NCI-H187 treated with DMSO at 0.1 percent for 48 hours (cell line): ENCODE measurements around the gene CEP19.
A peak's percentile ranks its signal among the peaks of the same experiment; 100 is the strongest.

Experiments
- DNase-seq: peaks from one replicate; lab custom pipeline; 2025; lab: John Stamatoyannopoulos, UW

The CEP19 gene

DNA sequence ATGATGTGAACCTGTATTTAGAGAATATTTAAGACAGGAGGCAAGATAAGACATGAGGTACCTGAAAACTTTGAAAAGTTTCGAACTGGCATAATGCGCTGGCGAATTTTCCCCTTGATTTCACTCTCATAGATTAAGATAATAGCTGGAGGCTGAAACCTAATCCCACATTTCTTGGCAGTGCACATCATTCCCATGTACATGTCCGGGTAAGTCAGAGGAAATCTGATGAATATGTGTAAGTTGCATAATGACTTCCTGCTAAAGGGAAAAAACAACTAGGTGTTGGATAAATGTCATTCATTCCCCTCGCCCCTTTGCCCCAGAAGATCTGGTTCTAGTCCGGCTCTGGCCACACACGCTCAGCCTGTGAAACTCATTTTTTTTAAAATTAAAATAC is 3.6 kb downstream of the CEP19 start:
- DNase-seq, result no peak

DNA sequence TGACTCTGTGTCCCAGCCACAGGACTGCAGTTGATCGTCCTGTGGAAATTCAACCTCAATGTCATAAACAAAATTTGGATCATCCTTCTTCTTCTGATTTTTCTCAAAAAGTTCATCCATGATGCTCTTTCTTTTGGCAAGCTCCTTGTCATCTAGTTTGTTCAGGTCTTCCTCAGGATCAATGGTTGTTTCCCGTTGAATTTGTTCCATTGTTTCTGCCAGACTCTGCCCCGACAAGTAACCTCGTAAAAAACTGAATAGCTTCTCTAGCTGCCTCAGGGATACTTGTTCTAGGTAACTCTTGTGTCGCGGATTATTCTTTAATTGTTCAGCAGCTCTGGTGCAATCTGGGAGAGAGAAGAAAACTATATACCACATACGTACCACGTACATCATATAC is 4.5 kb downstream of the CEP19 start:
- no peak for DNase-seq

DNA sequence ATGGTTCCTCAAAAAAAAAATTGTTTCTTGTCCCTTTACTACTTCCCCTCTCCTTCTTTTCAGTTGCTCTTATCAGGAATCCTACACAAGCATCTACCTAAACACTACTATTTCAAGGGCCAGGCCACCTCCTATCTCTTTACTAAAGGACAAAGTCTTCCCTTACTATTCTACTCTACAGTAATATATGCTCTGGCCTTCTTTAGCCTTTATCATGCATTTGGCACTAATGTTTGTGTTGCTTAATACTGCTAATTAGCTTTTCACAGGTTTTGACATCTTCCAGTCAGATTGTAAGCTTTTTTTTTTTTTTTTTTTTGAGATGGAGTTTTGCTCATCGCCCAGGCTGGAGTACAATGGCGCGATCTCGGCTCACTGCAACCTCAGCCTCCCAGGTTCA is 5.3 kb downstream of the CEP19 start:
- no peak for DNase-seq

DNA sequence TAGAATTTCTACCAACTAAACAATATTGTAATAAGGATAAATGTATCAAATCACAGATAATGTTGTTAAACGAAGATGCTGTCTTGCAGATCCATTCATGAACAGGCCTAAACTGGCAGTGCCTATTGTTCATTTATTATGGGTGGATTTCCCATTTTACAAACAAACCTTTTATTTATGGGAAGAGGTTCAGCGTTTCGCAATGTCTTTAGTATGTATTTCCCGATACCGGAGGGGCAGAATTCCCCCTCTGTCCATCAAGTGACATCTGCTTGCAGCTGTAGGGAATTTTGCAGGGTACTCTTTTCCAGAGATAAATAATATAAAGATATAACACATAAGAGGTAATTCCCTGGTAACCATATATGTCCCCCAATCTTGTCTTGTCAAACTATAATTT is 5.7 kb downstream of the CEP19 start:
- no peak for DNase-seq

DNA sequence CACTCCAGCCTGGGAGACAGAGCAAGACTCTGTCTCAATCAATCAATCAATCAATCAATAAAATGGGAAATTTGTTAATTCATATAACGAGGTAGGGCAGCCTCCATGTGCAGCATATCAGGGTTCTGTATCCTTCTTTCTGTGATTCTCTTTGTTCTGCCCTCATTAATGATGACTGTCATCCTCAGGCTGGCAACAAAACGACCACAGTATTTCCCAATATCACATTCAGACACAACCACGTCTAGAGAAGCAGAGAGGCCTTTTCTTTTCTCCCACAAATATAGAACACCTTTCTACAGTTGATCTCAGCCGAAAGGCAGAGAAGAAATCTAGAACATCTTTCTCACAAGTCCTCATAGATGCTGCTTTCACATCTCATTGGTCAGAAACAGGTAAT is 11.2 kb downstream of the CEP19 start:
- no peak for DNase-seq

DNA sequence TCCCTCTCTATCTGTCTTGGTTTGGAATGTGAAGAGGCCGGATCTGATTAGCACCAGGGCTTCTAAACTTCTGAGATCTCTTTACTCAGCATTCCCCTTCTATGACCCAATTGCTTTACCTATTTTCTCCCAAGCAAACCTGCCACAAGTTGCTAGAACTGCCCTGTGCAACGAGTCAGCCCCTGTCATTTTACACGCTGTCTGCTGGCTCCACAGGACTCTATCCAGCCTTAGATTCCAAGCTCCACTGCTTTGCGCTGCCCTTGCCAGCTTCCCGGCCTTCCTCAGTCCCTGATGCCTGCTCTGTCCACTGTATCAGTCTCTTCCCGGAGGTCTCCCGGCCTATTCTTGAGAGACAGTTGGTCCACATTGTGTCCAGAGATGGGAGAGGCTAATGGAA is 12.3 kb downstream of the CEP19 start:
- DNase-seq, result no peak

DNA sequence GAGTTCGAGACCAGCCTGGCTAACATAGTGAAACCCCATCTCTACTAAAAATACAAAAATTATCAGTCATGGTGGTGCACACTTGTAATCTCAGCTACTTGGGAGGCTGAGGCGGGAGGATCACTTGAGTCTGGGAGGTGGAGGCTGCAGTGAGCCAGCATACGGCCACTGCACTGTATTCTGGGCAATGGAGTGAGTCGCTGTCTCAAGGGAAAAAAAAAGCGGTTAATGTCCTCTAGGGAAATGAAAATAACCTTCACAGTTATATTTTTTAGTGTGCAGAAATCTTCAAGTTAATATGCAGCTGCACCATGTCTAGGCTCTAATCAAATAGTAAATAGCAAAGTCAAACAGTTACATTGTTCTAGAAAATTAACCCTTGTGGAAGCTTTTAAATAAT is 14.8 kb downstream of the CEP19 start:
- no peak for DNase-seq

DNA sequence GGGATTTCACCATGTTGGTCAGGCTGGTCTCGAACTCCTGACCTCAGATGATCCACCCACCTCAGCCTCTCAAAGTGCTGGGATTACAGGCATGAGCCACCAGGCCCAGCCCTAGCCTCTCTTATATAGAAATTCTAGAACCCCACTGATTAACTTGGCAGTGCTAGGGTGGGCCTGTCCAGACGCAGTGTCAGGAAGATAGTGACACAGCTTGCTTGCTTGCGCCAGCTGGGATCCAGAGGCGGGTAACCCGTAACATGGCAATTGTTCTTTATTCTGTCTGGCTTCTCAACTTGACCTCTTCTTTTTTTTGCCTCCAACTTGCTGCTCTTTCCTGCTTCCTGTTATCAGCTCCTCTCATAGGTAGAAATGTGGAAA is 16.2 kb downstream of the CEP19 start:
- no peak for DNase-seq

DNA sequence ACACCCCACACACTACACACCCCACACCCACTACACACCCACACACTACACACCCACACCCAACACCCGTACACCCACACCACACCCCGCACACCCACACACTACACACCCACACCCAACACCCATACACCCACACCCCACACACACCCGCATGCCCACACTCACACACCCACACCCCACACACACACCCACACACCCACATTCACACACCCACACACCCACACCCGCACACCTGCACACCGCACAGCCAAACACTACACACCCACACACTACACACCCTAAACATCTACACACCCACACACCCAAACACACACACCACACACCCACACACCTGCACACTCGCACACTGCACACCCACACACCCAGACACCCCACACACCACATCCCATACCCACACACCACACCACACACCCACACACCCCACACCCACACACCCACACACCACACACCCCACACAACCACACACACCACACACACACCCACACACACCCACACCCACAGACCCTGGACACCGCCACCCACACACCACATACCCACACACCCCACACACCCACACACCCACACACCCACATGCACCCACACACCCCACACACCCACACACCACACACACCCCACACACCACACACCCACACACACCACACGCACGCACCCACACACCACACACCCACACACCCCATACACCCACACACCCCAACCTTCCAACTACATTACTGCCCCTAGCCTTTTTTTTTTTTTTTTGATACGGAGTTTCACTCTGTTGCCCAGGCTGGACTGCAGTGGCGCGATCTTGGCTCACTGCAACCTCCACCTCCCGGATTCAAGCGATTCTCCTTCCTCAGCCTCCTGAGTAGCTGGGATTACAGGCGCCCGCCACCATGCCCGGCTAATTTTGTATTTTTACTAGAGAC is 16.9 kb downstream of the CEP19 start:
- DNase-seq, result no peak

DNA sequence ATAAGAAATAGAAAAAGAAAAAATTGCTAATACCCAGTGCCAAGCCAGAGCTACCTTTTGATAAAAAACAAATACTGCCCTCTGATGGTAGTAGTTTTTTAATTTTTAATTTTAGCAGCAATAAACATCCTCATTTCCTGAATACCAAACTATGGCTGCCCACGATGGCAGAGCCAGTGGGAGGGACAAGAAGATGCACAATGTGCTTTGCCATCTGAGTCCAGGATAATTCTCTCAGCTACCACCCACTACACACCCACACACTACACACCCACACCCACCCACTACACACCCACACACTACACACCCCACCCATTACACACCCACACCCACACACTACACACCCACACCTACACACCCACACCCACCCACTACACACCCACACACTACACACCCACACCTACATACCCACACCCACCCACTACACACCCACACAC is 17.8 kb downstream of the CEP19 start:
- no peak for DNase-seq

DNA sequence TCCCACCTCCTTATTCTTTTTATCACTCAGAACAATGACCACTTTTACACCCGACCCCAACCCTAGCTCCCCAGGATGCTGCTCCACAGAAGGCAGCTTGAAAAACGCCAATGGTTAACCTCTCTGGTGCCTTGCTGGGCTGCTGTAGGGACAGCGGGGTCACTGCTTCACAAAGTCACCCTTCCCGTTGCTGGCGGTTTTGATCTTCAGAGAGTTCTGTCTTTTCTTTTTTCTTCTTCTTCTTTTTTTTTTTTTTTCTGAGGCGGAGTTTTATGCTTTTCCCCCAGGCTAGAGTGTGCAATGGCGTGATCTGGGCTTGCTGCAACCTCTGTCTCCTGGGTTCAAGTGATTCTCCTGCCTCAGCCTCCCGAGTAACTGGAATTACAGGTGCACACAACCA is 20.7 kb downstream of the CEP19 start:
- no peak for DNase-seq

DNA sequence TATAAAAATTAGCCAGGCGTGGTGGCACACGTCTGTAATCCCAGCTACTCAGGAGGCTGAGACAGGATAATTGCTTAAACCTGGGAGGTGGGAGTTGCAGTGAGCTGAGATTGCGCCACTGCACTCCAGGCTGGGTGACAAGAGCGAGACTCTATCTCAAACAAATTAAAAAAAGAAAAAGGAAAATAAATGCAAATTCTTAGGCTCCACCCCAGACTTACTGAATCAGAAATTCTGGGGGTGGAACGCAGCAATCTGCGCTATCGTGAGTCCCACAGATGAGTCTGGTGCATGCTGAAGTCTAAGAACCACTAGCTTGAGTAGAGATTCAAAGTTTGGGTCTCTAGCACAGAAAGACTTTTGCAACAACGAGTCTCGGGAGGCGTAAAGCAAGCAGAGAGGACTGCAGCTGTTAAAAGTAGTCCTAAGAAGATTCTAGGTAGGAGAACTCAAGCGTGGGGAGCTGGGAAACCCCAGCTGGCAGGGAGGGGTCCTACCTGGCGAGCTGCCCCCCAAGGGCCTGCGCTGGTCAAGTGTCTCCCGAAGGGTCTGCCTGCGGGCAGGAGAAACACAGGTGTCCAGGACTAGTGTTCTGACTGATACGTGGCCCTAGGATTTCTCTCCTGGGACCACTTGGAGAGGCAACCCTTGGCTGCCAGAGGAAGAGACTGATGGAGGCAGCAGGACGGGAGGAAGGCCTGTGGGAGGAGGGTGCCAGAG is 21.9 kb downstream of the CEP19 start:
- DNase-seq, result no peak

DNA sequence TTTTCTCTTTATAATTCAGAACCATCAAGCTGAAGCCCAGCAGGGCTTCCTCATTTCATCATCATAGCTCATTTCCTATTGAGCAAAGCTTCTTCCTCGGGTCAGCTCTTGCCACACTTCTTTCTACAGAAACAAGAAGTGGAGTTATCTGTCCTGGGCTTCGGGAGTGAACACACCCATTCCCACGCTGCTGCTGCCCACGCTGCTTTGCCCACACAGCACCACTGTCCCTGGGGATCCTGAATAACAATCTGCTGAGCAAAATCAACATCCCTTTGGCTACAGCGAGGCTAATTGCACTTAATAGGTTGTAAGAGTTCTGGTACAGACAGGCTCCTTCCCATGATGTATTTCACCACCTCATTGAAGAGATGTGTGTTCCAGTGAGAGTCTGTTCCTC is 23.7 kb downstream of the CEP19 start:
- DNase-seq, result no peak

DNA sequence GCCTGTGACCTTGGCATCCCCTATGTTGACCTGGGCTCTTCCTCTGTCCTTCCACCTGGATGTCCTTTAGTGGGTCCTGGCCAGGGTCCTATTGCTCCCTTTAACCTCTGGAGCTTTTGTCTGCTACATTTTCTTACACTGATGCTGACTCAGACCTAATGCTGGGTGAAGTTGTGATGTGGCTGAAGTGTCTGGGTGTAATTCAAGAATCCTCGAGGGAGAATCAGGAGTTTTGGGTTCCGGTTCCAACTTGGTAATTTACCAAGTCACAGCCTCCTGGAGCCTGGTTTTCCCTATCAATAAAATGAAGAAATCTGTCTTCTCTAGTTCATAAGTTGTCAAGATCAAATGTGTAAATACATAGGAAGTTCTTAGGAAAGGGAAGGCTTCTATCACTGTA is 25.6 kb downstream of the CEP19 start:
- DNase-seq, result no peak

DNA sequence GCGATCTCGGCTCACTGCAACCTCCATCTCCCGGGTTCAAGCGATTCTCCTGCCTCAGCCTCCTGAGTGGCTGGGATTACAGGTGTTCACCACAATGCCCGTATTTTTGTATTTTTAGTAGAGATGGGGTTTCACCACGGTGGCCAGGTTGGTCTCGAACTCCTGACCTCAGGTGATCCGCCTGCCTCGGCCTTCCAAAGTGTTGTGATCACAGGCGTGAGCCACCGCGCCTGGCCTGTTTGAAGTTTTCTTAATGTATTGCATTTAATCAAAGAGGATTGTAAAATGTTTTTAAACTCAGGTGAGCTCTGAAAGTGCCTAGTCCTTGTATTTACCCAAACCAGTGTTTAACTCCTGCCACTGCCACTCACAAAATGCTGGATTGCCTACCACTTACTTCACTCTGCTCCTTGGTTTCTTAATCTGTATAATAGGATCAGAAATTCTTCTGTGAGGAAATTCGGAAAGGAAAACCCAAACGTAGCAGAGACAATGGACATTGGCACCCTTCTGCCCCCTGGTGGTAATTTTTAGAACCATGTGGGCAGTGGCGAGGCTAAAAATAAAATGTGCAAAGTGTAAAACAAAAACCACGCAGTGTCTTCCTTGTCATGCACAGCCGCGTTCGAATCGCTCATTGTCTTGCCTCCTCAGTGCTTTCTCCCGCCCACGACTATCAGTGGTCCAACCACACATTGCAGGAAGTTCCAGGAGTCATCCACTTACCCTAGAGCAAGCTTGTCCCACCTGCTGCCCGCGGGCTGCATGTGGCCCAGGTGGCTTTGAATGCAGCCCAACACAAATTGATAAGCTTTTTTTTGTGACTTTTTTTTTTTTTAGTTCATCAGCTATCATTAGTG is 27.3 kb downstream of the CEP19 start:
- DNase-seq, result peak; percentile 4

DNA sequence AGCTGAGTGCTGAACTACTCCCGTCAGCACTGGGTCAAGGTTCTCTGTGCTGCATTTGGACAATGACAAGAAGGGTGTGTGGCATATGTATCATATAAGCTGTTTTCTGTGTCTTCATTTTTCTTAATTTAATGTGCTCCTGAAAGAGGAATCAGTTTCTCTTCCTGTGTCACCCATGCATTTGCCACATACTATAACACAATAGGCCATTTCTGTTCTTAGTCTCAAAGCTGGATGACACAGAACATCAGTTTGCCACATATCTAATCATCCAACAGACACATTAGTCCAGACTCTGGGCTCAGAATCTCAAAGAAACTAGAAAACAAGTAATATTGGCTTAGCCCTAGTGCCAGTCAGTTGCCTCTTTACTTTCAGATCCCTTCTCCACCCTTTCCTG is 34.1 kb downstream of the CEP19 start:
- DNase-seq, result no peak

DNA sequence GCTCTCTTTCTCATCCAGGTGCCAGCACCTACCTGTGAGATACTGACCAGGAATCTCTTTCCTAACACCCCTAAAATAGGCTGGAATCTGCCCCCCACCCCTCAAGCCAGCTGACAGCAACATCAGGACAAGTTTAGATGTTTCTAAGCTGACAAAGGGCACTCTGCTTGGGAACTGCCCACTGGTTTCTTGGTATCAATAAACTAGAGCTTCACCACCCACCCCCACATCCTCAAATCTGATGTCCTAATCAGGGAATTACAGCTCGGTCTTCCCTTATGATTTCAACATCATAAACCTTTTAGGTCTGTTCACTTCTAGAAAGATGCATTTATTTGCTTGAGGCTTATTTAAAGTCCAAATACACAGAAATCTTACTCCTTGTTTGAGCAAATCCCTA is 34.7 kb downstream of the CEP19 start:
- DNase-seq, result no peak

DNA sequence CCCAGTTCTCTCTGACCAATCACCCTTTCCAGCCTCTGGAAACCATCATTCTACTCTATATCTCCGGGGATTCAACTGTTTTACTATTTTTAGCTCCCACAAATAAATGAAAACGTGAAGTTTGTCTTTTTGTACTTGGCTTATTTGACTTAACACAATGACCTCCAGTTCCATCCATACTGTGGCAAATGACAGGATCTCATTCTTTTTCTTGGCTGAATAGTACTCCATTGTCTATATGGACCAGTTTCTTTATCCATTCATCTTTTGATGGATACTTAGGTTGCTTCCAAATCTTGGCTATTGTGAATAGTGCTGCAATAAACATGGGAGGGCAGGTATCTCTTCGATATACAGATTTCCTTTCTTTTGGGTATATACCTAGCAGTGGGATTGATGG is 38.4 kb downstream of the CEP19 start:
- no peak for DNase-seq

DNA sequence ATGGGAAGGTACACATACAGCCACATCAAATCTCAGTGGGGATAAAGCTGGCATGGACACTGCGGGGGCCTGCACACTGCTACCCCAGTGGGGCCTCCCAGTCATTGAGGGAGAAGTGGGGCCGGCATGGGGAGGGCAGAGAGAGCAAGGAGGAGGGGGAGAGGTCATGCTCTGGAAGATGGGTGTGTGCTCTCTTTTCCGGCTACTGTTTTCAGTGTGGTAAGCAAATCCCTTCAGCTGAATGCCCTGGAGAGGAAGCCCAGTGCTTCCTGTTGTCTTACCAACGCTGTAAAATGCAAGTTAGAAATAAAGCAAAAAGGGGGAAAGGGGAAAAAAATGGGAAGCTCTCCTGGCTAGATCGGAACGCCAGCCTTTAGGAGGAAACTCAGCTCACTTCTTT is 41.7 kb downstream of the CEP19 start:
- DNase-seq, result no peak

DNA sequence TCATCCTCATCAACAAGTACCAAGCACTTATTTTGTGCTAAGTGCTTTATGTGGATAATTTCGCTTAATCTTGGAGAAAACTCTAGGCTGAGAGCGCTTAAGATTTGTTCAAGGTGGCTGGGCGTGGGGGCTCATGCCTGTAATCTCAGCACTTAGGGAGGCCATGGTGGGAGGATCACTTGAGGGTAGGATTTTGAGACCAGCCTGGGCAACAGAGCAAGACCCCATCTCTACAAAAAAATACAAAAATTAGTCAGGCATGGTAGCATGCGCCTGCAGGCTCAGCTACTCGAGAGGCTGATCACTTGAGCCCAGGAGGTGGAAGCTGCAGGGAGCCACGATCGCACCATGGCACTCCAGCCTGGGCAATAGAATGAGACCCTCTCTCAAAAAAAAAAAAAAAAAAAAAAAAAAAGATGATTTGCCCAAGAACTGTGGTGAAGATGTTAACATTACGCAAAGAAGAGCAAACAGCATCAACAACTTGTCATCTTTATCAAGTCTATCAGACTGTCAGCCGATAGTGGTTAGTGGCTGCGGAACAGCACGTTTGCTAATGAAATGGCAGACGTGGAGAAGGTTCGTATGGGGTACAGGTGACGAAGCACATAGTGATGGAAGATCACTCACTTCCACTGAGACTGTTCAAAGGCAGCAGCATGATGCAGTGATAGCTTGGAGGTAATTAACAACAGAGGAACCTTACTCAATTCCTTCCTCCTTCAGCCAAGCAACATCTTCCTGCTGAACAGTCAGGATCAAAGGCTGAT is 44.8 kb downstream of the CEP19 start:
- no peak for DNase-seq

DNA sequence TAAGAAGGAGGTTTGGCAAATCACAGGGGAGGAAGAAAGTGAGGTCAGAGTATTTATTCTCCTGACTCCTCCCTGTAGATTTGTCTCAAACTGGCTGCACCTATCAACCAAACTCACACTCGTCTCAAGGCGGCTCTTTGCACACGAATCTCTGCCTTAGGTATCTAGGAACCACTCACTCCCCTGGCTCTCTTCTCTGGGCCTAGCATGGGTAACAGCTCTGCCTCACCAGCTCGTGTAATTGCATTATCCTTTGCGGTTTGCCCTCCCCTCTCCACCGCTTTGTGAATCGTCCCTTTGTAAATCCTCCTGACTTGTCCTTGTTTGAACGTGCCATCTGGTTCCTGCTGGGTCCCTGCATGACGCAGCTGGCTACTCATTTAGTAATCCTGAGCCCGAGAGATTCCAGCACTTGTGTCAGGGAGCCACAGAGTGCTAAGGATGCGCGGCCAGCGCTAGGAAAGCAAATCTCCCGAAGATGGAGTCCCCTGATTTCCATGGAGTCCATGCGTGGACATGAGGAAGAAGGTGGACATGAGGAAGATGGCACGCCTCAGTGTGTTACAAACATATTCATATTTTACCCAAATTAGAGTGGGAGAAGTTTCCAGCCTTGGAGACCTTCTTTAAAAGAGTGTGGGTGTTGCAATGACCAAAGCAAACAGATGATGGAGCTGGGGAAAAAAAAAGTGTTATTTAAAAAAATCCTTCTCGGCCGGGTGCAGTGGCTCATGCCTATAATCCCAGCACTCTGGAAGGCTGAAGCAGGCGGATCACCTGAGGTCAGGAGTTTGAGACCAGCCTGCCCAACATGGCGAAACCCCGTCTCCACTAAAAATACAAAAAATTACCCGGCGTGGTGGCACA is 45.8 kb downstream of the CEP19 start:
- peak; percentile 59 for DNase-seq
